Upper lobe of left lung (tissue), 6 donors: Measurements from ENCODE around the gene RGPD4. TPM values are rescaled to one million over a fixed set of nuclear protein-coding genes. Genes with fewer than 3 reads are reported as not detected.
"Not testable (repeated sequence)": the region's sequence is repeated elsewhere in the genome, so short reads cannot be mapped to it uniquely, and the experiment has no call there.

ENCODE experiments used
- ATAC-seq, 2 donors: fragments of 200-7000 bp; cut with Tn5 transposase; one replicate each; pipeline ENCODE4 v1.9.1; 2022; ENCODE audit warnings: mild to moderate bottlenecking in 2 of 2, moderate library complexity in 2 of 2; ENCODE audit not compliant: low FRiP score in 2 of 2
- DNase-seq, 2 donors: peaks; one replicate each; pipeline ENCODE4 v3.0.0-alpha.2; 2019 to 2020
- H3K27ac ChIP-seq, 4 donors: fragments of 200-600 bp; sonication (generic); one replicate each; pipeline ENCODE4 v1.5.1; 2016 to 2019
- H3K27me3 ChIP-seq, 4 donors: fragments of 200-600 bp; sonication (generic); one replicate each; pipeline ENCODE4 v1.5.1; 2017 to 2019
- H3K36me3 ChIP-seq, 4 donors: fragments of 200-600 bp; sonication (generic); one replicate each; pipeline ENCODE4 v1.5.1; 2016 to 2019
- H3K4me1 ChIP-seq, 4 donors: fragments of 200-600 bp; sonication (generic); one replicate each; pipeline ENCODE4 v1.5.1; 2018 to 2019
- H3K4me3 ChIP-seq, 4 donors: fragments of 200-600 bp; sonication (generic); one replicate each; pipeline ENCODE4 v1.5.1; 2017 to 2019; ENCODE audit warnings: mild to moderate bottlenecking in 2 of 4, moderate library complexity in 1 of 4
- H3K9me3 ChIP-seq, 4 donors: fragments of 200-600 bp; sonication (generic); one replicate each; pipeline ENCODE4 v1.5.1; 2018 to 2019
- EP300 ChIP-seq, 4 donors: sonication (generic); formaldehyde crosslinking; IDR thresholded peaks; one replicate each; pipeline ENCODE4 v1.5.1; 2017; ENCODE audit warnings: antibody characterized with exemption in 4 of 4, control low read depth in 2 of 4
- POLR2A ChIP-seq, 4 donors: fragments of 450-650 bp; IDR thresholded peaks; one replicate each; pipeline ENCODE4 v1.5.1; 2016 to 2017; ENCODE audit warnings: antibody characterized with exemption in 4 of 4, mild to moderate bottlenecking in 2 of 4
- POLR2AphosphoS5 ChIP-seq, 2 donors: sonication (generic); formaldehyde crosslinking; IDR thresholded peaks; one replicate each; pipeline ENCODE4 v1.5.1; 2017; ENCODE audit warnings: antibody characterized with exemption in 2 of 2
- whole genome bisulfite sequencing, 2 donors: methylation state at CpG; one replicate each; pipeline ENCODE4 v1.1.5; 2017 to 2018; 5-methylcytosine and 5-hydroxymethylcytosine counted together
- total RNA-seq, 6 donors: library from RNA; depleted of rRNA in 4 of 6; stranded (reverse); fragments of >200 nt in 4 of 6; gene quantifications; one replicate each; pipeline versions ENCODE4 v1.1.0 to v1.2.1, GENCODE V29; 2016 to 2021
- TF ChIP-seq, protein P1 (sequence below), 6 experiments: fragments of 450-650 bp in 4 of 6; fragments of 200-600 bp in 2 of 6; sonication (generic) in 2 of 6; IDR thresholded peaks; one replicate each; pipeline ENCODE4 v1.5.1; 2016 to 2019; ENCODE audit warnings: antibody characterized with exemption in 6 of 6
- donor health status: DM: no; HTN: no; CAD: no; lungs with moderate emphysema.
- donor health status: DM: no; HTN: yes; CAD: no; lungs with severe emphysema.

The RGPD4 gene
- under 1 TPM in 1 of 6 donors, not detected in 5; 0.17 TPM for total RNA-seq

DNA sequence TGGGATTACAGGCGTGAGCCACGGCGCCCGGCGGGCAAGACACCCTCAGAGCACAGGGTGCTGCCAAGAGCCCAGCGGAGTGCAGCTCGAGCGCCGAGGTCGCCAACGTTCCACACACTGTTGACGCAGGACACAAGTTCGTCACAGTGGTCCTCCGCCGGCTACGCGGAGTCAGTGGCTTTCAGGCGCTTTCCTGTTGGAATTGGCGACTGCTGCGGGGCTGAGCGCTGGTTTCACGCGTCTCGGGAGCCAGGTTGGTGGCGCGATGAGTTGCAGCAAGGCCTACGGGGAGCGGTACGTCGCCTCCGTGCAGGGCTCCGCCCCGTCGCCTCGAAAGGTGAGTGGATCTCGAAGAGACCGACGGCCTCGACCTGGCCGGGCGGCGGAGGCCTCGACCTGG lies at the start of gene RGPD4:
TSS of gene RGPD4 (plus strand) at position 144 of the 400 bp plus-strand sequence. CDS start at position 266, 122 bp downstream.
- peak in 1 of 2 donors; percentile 71 for DNase-seq
- H3K9me3 ChIP-seq, H3K36me3 ChIP-seq, H3K27ac ChIP-seq, ATAC-seq, H3K4me1 ChIP-seq, H3K4me3 ChIP-seq, H3K27me3 ChIP-seq: not testable (repeated sequence)
- 94 to 100% methylated on average over 2 to 37 of the region's 43 CpGs for WGBS, 2 donors

DNA sequence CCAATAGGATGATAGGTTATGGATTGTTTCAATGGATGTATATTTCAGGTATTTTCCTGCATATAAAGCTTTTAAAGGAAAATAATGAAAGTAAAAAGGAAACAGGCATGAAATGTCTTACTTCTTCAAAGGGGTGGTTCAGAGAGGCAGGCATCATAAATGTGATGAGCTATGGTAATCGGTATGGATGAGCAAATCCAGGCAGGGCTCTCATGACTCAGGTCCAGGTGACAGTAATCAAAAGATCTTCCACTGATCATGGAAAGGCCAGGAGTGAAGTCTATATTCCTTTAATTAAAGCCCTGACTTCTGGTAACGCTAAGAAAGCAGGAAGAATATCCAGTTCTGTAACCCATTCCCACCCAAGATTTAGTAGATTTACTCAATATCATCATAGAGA lies 48.7 kb upstream of the RGPD4 start:
- Histone ChIP-seq H3K27ac (no peak overlapping the region), H3K4me3 (no peak overlapping the region), H3K9me3 (no peaks in the 10 kb centered on the region), H3K27me3 (no peaks in the 10 kb centered on the region), H3K36me3 (no peaks in the 10 kb centered on the region), H3K4me1 (no peaks in the 10 kb centered on the region)
- TF ChIP-seq, protein P1, sequence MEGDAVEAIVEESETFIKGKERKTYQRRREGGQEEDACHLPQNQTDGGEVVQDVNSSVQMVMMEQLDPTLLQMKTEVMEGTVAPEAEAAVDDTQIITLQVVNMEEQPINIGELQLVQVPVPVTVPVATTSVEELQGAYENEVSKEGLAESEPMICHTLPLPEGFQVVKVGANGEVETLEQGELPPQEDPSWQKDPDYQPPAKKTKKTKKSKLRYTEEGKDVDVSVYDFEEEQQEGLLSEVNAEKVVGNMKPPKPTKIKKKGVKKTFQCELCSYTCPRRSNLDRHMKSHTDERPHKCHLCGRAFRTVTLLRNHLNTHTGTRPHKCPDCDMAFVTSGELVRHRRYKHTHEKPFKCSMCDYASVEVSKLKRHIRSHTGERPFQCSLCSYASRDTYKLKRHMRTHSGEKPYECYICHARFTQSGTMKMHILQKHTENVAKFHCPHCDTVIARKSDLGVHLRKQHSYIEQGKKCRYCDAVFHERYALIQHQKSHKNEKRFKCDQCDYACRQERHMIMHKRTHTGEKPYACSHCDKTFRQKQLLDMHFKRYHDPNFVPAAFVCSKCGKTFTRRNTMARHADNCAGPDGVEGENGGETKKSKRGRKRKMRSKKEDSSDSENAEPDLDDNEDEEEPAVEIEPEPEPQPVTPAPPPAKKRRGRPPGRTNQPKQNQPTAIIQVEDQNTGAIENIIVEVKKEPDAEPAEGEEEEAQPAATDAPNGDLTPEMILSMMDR (IDR thresholded peaks at IDR 0.05): no peak
- no peak for TF ChIP-seq POLR2A (IDR thresholded peaks at IDR 0.05)
- TF ChIP-seq EP300 (IDR thresholded peaks at IDR 0.05): no peak
- TF ChIP-seq POLR2AphosphoS5 (IDR thresholded peaks at IDR 0.05): no peak
- ATAC-seq: no peak
- 86 to 88% methylated on average over 2 of the region's 2 CpGs for WGBS, 2 donors
- DNase-seq: no peak

DNA sequence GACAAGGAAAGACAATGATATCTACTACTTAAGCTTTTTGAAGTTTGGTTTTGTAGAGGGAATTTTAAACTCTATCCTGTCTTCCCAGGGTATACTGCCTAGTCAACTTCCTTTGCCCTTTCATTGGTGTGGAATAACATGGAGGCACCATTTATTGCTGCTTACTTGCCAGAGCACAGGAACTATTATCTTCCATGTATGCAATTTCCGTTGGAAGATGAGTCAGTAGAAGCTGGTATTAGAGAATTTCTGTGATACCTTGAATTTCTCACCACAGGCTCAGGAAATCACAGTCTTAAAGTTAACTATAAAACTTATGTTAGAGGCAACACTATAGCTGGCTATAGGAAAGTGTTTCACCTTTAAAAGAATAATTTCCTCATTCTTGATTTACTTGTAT lies 40.9 kb upstream of the RGPD4 start:
- no peaks in the 10 kb centered on the region for H3K36me3 ChIP-seq
- H3K27me3 ChIP-seq: no peaks in the 10 kb centered on the region
- no peak for ATAC-seq
- H3K4me3 ChIP-seq: no peak overlapping the region
- TF ChIP-seq EP300 (IDR thresholded peaks at IDR 0.05): no peak
- no peak for TF ChIP-seq POLR2AphosphoS5 (IDR thresholded peaks at IDR 0.05)
- TF ChIP-seq, protein P1 (IDR thresholded peaks at IDR 0.05): no peak
- no peak for TF ChIP-seq POLR2A (IDR thresholded peaks at IDR 0.05)
- DNase-seq: no peak
- no peaks in the 10 kb centered on the region for H3K9me3 ChIP-seq
- no peaks in the 10 kb centered on the region for H3K4me1 ChIP-seq
- WGBS, 2 donors: 61 to 71% methylated on average over 1 of the region's 1 CpG
- H3K27ac ChIP-seq: no peak overlapping the region

DNA sequence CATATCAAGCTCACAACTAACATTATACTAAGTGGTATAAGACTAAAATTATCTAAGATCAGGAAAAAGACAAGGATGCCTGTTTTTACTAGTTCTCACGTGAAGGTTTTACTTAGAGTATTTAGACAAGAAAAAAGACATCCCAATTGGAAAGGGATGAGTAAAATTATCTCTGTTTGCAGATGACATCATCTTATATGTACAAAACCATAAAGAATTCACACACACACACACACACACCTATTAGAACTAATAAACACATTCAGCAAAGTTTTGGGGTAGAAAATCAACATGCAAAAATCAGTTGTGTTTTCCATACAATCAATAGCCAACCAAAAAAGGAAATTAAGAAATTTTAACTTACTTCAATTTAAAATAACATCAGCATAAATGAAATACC lies 35.9 kb upstream of the RGPD4 start:
- 79 to 82% methylated on average over 1 of the region's 1 CpG for WGBS, 2 donors
- Histone ChIP-seq H3K9me3 (no peaks in the 10 kb centered on the region), H3K4me3 (no peak overlapping the region), H3K36me3 (no peaks in the 10 kb centered on the region), H3K27ac (no peak overlapping the region), H3K27me3 (no peaks in the 10 kb centered on the region), H3K4me1 (no peaks in the 10 kb centered on the region)
- TF ChIP-seq POLR2AphosphoS5 (IDR thresholded peaks at IDR 0.05) (no peak), POLR2A (IDR thresholded peaks at IDR 0.05) (no peak), EP300 (IDR thresholded peaks at IDR 0.05) (no peak)
- TF ChIP-seq, protein P1 (IDR thresholded peaks at IDR 0.05): no peak
- DNase-seq (no peak), ATAC-seq (no peak)

DNA sequence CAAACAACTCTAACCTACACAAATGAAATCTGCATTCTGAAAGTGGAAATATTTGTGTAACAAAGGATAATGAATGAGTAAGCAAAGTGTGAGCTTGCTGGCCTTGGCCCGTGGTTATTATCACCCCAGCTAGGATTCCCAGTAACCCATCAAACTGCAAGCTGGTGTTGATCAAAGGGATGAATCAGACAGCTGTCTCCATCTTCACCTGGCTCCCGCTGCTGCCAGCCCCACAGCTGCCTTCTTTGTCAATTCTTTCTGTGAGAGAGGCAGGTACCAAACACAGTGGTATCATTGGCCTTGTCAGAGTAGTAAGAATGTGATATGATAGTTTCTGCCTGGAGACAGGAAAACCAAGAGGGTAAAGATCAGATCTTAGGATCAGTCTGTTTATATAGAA lies 25.2 kb upstream of the RGPD4 start:
- TF ChIP-seq, protein P1 (IDR thresholded peaks at IDR 0.05): no peak
- no peak for TF ChIP-seq POLR2AphosphoS5 (IDR thresholded peaks at IDR 0.05)
- no peak for TF ChIP-seq EP300 (IDR thresholded peaks at IDR 0.05)
- TF ChIP-seq POLR2A (IDR thresholded peaks at IDR 0.05): no peak
- ATAC-seq (no peak), DNase-seq (no peak)
- no peaks in the 10 kb centered on the region for H3K9me3 ChIP-seq
- no peak overlapping the region for H3K4me3 ChIP-seq
- H3K4me1 ChIP-seq: no peaks in the 10 kb centered on the region
- H3K27me3 ChIP-seq: no peaks in the 10 kb centered on the region
- 51 to 55% methylated on average over 2 of the region's 2 CpGs for WGBS, 2 donors
- no peaks in the 10 kb centered on the region for H3K36me3 ChIP-seq
- H3K27ac ChIP-seq: no peak overlapping the region
